ENCODE data around the gene AGAP1. TPM values are rescaled to one million over a fixed set of nuclear protein-coding genes. Genes with fewer than 3 reads are reported as not detected.

The AGAP1 gene
- total and polyA plus RNA-seq, 2 donors from 2014 or later = 8.1 to 44.5 TPM

GRCh38 chr2:235979753-235980435 lies 486.1 kb downstream of the AGAP1 start:
- no peak for TF ChIP-seq CTCF (IDR thresholded peaks at IDR 0.05; ENCODE audit: borderline replicate concordance, extremely low read depth, insufficient read depth)
- H3K9me3 ChIP-seq (ENCODE audit: control insufficient read depth in 2 of 3, insufficient read depth in 1 of 3, low read length in 3 of 3) = no peaks in the 10 kb centered on the region
- H3K27me3 ChIP-seq (ENCODE audit: control insufficient read depth, insufficient read depth, low read length) = no peaks in the 10 kb centered on the region
- H3K9ac ChIP-seq (ENCODE audit: low read length in 3 of 3) = no peak overlapping the region
- no peak overlapping the region for H3K27ac ChIP-seq (ENCODE audit: low read depth in 2 of 2, low read length in 2 of 2)
- no peak overlapping the region for H3K4me3 ChIP-seq (ENCODE audit: low read length in 3 of 3)
- intact Hi-C loops (cut with DNase I) = no loop called here
- DNase-seq = no peak
- H3K36me3 ChIP-seq (ENCODE audit: control insufficient read depth in 2 of 3, insufficient read depth in 3 of 3, low read length in 3 of 3) = peaks cover 0 to 2% (median 0%) of the 10 kb centered on the region in 3 donors
- H3K4me1 ChIP-seq (ENCODE audit: control insufficient read depth in 2 of 3, insufficient read depth in 2 of 3, low read depth in 1 of 3, low read length in 3 of 3) = no peaks in the 10 kb centered on the region
- FAIRE-seq = no peak

GRCh38 chr2:235981631-235982030 lies 487.8 kb downstream of the AGAP1 start:
- Histone ChIP-seq H3K9ac (ENCODE audit: low read length in 3 of 3) (no peak overlapping the region), H3K36me3 (ENCODE audit: control insufficient read depth in 2 of 3, insufficient read depth in 3 of 3, low read length in 3 of 3) (no peaks in the 10 kb centered on the region), H3K4me1 (ENCODE audit: control insufficient read depth in 2 of 3, insufficient read depth in 2 of 3, low read depth in 1 of 3, low read length in 3 of 3) (no peaks in the 10 kb centered on the region), H3K27me3 (ENCODE audit: control insufficient read depth, insufficient read depth, low read length) (no peaks in the 10 kb centered on the region), H3K27ac (ENCODE audit: low read depth in 2 of 2, low read length in 2 of 2) (no peak overlapping the region), H3K9me3 (ENCODE audit: control insufficient read depth in 2 of 3, insufficient read depth in 1 of 3, low read length in 3 of 3) (no peaks in the 10 kb centered on the region), H3K4me3 (ENCODE audit: low read length in 3 of 3) (no peak overlapping the region)
- no peak for FAIRE-seq
- intact Hi-C loops (cut with DNase I) = no loop called here
- TF ChIP-seq CTCF (IDR thresholded peaks at IDR 0.05; ENCODE audit: borderline replicate concordance, extremely low read depth, insufficient read depth) = no peak
- DNase-seq = peak in 2 of 5 donors; percentile 37 to 46

- no peak overlapping the region for H3K9ac ChIP-seq (ENCODE audit: low read length in 3 of 3)
These were observed 489.2 kb downstream of the AGAP1 start for GRCh38 chr2:235983016-235983415.

More at GRCh38 chr2:235983016-235983415, 489.2 kb downstream of the AGAP1 start:
- no peak overlapping the region for H3K4me3 ChIP-seq (ENCODE audit: low read length in 3 of 3)
- TF ChIP-seq CTCF (IDR thresholded peaks at IDR 0.05; ENCODE audit: borderline replicate concordance, extremely low read depth, insufficient read depth) = no peak
- H3K4me1 ChIP-seq (ENCODE audit: control insufficient read depth in 2 of 3, insufficient read depth in 2 of 3, low read depth in 1 of 3, low read length in 3 of 3) = no peaks in the 10 kb centered on the region
- intact Hi-C loops (cut with DNase I) = no loop called here
- H3K36me3 ChIP-seq (ENCODE audit: control insufficient read depth in 2 of 3, insufficient read depth in 3 of 3, low read length in 3 of 3) = no peaks in the 10 kb centered on the region
- no peaks in the 10 kb centered on the region for H3K27me3 ChIP-seq (ENCODE audit: control insufficient read depth, insufficient read depth, low read length)
- H3K27ac ChIP-seq (ENCODE audit: low read depth in 2 of 2, low read length in 2 of 2) = no peak overlapping the region
- FAIRE-seq (no peak), DNase-seq (no peak)
- H3K9me3 ChIP-seq (ENCODE audit: control insufficient read depth in 2 of 3, insufficient read depth in 1 of 3, low read length in 3 of 3) = no peaks in the 10 kb centered on the region

Measured in kidney (tissue), 14 donors.